Central memory CD8-positive, alpha-beta T cell (primary cell): ENCODE results near the gene RTN4.

Source experiments
- ATAC-seq: fragments of 150-1000 bp; cut with Tn5 transposase; replicated peaks from 2 replicates; pipeline ENCODE4 v1.10.0; 2022; ENCODE audit warnings: mild to moderate bottlenecking, moderate FRiP score, moderate number of reproducible peaks; ENCODE audit not compliant: poor library complexity, severe bottlenecking; ENCODE audit errors: extremely low read depth
- DNase-seq, 2 donors: peaks; one replicate each; pipeline ENCODE4 v3.0.0; 2021; ENCODE audit warnings: low spot score in 2 of 2
- H3K27ac Mint-ChIP-seq: one replicate; pipeline ENCODE4 v1.8.0; 2022; ENCODE audit warnings: low read depth, mild to moderate bottlenecking, moderate library complexity, mixed read lengths
- H3K27me3 Mint-ChIP-seq: one replicate; pipeline ENCODE4 v1.8.0; 2022; ENCODE audit warnings: mixed read lengths
- H3K36me3 Mint-ChIP-seq: one replicate; pipeline ENCODE4 v1.8.0; 2022; ENCODE audit warnings: mild to moderate bottlenecking, moderate library complexity, mixed read lengths; ENCODE audit not compliant: insufficient read depth
- H3K4me1 Mint-ChIP-seq: one replicate; pipeline ENCODE4 v1.8.0; 2022; ENCODE audit warnings: mixed read lengths
- H3K4me3 Mint-ChIP-seq: one replicate; pipeline ENCODE4 v1.8.0; 2022; ENCODE audit warnings: mild to moderate bottlenecking, moderate library complexity, mixed read lengths
- H3K9me3 Mint-ChIP-seq: one replicate; pipeline ENCODE4 v1.8.0; 2022; ENCODE audit warnings: mixed read lengths

The RTN4 gene

DNA sequence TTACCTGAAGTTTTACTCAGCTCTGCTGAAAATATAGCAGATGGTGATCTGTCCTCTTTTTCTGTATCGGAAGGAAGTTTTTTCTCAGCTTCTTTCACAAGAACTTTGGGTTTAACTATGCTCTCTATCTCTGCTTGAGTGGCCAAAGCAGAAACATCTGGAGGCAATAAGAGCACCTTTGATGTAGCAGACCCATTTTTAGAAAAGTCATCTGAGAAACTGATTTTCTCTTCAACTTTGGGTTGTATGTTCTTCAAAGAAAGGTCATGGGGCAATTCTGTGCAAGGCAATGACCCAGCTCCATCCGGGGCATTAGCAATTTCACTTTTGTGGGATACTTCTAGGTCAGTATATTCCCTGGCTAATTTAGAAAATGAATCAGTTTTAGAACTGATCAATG lies 25.2 kb downstream of the RTN4 start:
- Mint-ChIP-seq H3K27me3 (no peaks in the 10 kb centered on the region), H3K4me3 (no peak overlapping the region), H3K27ac (no peak overlapping the region), H3K9me3 (no peaks in the 10 kb centered on the region), H3K4me1 (peaks cover 8% of the 10 kb centered on the region), H3K36me3 (no peaks in the 10 kb centered on the region)
- ATAC-seq (no peak), DNase-seq (no peak)

DNA sequence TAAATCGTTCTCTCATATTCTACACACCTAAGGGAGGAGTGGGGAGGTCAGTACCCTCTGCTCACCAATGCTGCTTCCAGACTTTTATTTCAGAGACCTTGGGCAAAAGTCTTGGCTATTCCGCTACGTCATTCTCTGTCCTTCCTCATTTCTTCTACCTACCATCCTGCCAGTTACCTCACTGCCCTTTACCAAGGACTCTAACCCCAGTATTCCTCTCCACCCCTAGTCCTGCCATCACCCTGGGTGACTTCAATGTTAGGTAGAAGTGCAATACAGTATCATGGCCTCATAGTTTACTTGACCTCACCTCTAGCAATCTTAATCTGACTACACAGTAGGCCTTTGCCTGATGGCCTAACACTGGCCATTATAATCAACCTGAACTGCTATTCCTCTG lies 27.8 kb downstream of the RTN4 start:
- peaks cover 27% of the 10 kb centered on the region for H3K4me1 Mint-ChIP-seq
- H3K27ac Mint-ChIP-seq = no peak overlapping the region
- no peaks in the 10 kb centered on the region for H3K27me3 Mint-ChIP-seq
- peaks cover 2% of the 10 kb centered on the region for H3K36me3 Mint-ChIP-seq
- DNase-seq (no peak), ATAC-seq (no peak)
- no peaks in the 10 kb centered on the region for H3K9me3 Mint-ChIP-seq
- no peak overlapping the region for H3K4me3 Mint-ChIP-seq

DNA sequence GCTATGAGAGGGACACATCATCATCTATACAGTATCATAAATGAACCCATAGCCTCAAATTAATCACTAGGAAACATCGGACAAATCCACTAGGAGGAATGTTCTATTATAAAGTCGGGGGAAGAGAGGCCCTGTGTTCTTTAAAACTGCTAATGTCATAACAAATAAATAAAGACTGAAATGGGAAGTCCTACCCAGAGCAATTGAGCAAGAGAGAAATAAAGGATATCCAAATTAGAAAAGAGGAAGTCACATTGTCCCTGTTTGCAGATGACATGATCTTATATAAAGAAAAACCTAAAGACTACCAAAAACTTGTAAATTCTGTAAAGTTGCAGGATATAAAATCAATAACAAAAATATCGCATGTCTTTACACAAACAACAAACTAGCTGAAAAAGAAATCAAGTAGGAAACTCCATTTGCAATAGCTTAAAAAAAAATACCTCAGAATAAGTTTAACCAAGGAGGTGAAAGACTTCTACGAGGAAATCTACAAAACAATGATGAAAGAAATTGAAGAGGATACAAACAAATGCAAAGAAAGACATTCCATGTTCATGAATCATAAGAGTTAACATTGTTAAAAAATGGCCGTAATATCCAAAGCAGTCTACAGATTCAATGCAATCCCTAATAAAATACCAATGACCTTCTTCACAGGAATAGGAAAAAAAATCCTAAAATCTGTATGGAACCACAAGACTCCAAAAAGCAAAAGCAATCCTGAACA lies 30.6 kb downstream of the RTN4 start:
- Mint-ChIP-seq H3K36me3 (peaks cover 2% of the 10 kb centered on the region), H3K4me3 (no peak overlapping the region), H3K27me3 (no peaks in the 10 kb centered on the region), H3K4me1 (peaks cover 37% of the 10 kb centered on the region), H3K27ac (peak overlapping the region; percentile 11), H3K9me3 (no peaks in the 10 kb centered on the region)
- DNase-seq (no peak), ATAC-seq (no peak)

DNA sequence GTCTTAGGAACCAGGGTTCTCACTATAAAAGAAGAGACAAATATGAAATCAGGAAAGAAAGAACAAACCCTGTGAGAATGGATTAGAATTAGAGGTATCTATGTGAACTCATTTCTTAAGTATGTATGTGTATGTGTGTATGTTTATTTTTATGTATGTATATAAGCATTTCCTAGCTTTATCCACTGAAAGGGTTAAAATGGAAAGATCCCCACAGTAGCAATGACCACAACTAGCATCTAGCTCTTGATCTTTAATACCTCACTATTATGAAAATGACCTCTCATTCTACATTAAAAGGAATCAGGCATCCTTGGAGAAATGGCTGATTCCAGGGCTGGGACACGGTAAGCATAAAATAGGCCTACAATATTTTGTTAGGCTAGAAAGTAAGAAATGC lies 31.6 kb downstream of the RTN4 start:
- no peak for DNase-seq
- H3K4me3 Mint-ChIP-seq = no peak overlapping the region
- no peak for ATAC-seq

DNA sequence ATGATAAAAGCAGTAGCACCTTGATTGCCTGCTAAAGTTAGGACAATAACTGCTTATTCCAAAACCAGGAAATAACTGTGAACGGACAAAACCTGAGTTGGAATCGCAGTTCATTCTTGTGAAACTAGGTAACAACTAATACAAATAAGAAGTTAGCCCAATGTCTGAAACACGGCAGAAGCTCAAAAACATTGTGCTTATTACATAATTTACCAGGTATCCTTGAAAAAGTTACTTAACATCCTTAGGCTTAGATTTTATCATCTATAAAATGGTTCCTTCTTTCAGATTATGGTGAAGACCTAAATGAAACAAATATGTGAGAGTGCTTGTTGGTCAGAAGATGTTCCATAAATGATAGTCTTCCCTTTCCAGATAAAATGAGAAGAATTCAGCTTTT lies 32.4 kb downstream of the RTN4 start:
- Mint-ChIP-seq H3K27me3 (no peaks in the 10 kb centered on the region), H3K9me3 (no peaks in the 10 kb centered on the region), H3K27ac (peak overlapping the region; percentile 11), H3K4me1 (peaks cover 46% of the 10 kb centered on the region), H3K36me3 (peaks cover 3% of the 10 kb centered on the region), H3K4me3 (no peak overlapping the region)
- ATAC-seq (no peak), DNase-seq (no peak)

More for the DNA sequence above, 31.6 kb downstream of the RTN4 start:
- Mint-ChIP-seq H3K27me3 (no peaks in the 10 kb centered on the region), H3K36me3 (peaks cover 3% of the 10 kb centered on the region), H3K9me3 (no peaks in the 10 kb centered on the region), H3K4me1 (peaks cover 39% of the 10 kb centered on the region), H3K27ac (peak overlapping the region; percentile 11)

DNA sequence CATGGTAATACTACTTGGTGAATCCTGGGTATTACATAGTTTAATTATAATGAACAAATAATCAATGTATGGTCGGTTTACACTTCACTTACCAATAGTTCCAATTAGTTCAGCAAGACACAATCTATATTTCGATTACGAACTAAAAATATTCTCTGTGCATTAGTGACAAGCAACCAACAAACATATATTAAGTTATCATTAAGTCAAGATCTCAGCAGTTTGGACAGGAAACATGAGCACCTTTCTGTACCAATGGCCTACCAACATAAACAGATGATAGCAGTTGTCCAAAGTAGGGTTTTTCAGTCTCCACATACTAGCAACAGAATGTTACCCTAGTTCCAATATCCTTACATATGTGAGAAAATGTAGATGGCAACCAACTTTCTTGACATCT lies 32.8 kb downstream of the RTN4 start:
- Mint-ChIP-seq H3K4me1 (peaks cover 46% of the 10 kb centered on the region), H3K9me3 (no peaks in the 10 kb centered on the region), H3K27ac (peak overlapping the region; percentile 11), H3K4me3 (no peak overlapping the region), H3K27me3 (no peaks in the 10 kb centered on the region), H3K36me3 (peaks cover 3% of the 10 kb centered on the region)
- no peak for ATAC-seq
- DNase-seq = no peak

DNA sequence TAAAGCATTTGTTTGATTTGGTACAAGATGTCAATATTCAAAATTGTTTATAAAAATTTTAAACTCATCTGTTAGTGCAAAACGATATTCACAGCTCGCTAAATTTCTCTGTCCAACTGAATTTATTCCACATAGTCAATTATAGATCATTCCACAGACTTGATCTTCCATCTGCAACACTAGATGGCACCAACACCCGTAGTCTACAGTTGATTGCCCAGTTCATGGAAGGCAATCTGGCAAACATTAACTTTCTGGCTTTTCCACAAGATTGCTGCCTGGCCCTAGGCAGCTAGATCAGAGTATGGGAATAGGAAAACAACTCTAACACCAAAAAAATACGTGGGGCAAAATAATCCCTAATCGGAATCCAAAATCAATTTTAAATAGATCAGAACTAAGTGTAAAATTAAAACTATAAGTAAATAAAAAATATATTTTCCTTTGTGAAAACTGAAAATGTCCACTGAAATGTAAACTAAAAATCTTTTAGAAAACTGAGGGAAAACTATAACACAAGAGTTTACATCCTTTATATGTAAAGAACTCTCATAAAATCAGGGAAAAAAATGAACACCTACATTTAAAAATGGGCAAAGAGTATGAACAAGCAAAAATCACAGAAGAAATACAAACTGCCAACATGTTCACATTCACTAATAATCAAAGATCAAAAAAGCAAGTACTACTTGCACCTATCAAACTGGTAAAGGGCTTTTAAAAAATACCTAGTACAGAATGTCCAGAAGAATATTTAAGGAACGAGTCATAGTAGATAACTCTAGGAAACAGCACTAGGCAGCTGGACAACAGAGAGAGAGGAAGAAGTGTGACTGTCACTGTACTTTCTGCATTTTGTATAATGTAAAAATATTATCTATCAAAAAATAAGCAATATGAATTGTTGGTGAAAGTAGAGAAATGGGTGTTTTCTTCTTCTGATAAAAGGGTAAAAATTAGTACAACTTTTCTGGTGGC lies 35.0 kb downstream of the RTN4 start:
- H3K4me1 Mint-ChIP-seq = peaks cover 55% of the 10 kb centered on the region
- DNase-seq (no peak), ATAC-seq (no peak)
- peak overlapping the region; percentile 9 for H3K27ac Mint-ChIP-seq
- no peaks in the 10 kb centered on the region for H3K9me3 Mint-ChIP-seq
- H3K27me3 Mint-ChIP-seq = no peaks in the 10 kb centered on the region
- H3K4me3 Mint-ChIP-seq = no peak overlapping the region
- H3K36me3 Mint-ChIP-seq = peaks cover 3% of the 10 kb centered on the region

DNA sequence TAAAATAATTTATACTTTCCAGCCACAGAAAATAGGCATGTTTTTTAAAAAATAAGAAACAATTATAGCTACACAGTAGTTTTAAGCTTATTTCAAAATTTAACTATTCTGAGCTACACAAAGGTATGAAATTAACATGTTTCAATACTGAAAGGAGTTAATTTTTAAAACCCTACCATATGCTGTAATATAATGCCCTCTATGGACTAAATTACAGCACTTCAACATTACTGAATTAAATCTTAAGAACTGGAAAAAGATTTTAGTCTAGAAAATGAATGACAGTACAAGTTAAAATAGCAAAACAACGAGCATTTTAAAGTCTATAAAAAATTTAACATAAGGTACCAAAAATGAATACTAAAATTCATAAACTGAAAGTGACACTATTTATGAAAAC lies 36.3 kb downstream of the RTN4 start:
- no peaks in the 10 kb centered on the region for H3K27me3 Mint-ChIP-seq
- no peaks in the 10 kb centered on the region for H3K9me3 Mint-ChIP-seq
- H3K4me3 Mint-ChIP-seq = no peak overlapping the region
- peaks cover 8% of the 10 kb centered on the region for H3K36me3 Mint-ChIP-seq
- ATAC-seq = no peak
- no peak for DNase-seq
- peaks cover 47% of the 10 kb centered on the region for H3K4me1 Mint-ChIP-seq
- peak overlapping the region; percentile 44 for H3K27ac Mint-ChIP-seq

DNA sequence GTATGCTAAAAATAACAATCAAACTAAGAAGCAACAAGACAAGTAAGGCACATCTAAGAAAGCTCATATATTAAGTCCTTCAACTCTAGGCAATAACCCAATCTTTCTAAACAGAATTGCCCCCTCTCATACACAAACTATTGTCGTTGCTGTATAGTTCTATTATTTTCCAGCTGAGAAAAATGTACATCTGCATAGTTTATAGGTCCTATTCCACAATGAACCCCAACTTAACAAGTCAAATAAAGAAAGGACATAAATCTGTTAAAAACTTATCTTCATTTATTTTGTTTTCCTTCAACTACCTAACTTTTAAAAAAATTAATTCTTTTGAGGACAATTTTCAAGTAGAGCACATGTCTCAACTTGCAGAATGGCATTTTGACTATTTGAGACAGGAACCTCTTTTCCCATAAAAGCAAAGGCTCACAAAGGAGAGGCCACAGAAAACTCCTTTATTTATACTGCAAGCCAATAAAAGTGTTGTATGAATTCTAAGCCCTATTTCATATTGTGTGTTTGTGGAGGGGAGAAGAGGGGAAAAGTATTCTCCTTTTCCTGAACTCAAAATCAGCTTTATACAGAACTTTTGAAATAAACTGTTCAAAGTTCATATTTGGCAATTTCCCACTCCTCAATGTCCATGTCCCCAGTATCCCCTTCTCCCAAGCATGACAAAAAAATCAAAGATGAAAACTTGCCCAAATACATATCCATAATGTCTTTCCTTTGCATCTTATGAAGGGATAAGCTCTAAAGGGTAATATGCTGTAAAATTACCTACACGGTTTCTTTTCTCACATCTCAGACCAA lies 37.4 kb downstream of the RTN4 start:
- Mint-ChIP-seq H3K9me3 (no peaks in the 10 kb centered on the region), H3K27me3 (no peaks in the 10 kb centered on the region), H3K4me3 (no peak overlapping the region), H3K36me3 (peaks cover 8% of the 10 kb centered on the region), H3K4me1 (peaks cover 42% of the 10 kb centered on the region), H3K27ac (peak overlapping the region; percentile 44)
- ATAC-seq = no peak
- no peak for DNase-seq

DNA sequence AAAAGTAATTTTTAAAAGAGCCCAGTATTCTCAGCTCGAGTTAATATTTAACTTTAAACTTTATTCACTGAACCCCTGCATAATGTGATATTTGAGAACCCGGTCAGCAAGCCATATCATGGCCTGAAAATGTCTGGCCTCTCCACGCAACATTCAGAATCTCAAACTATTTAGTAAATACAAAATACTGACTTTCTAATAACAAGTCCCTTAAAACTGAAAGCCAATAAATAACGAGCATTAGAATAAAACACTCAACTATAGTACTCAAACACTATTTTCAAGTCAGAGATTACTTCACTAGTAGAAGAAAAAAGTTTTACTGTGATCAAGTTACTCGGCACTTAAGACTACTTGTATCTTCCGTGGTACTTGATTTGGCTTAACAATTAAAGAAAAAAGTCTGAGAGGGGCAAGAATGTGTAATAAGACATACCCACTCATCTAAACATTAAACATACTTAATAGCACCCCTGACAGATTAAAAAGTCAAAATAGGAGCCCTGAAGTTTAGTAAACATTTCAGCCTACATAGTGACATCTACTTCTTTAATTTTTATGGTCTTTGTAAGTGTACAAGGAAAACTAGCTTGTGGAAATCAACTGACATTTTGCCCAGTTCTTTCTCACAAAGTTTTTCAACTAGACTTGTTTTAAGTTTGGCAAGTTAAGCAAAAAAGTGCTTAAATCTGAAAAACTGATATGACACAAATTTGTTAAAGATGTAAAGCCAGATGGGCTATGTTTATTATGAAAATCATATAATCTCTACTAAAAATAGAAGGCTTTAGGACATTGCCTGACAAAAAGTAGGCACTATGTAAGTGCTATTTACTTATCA lies 38.2 kb downstream of the RTN4 start:
- Mint-ChIP-seq H3K4me1 (peaks cover 45% of the 10 kb centered on the region), H3K9me3 (no peaks in the 10 kb centered on the region), H3K27ac (peak overlapping the region; percentile 59), H3K4me3 (no peak overlapping the region), H3K36me3 (peaks cover 8% of the 10 kb centered on the region), H3K27me3 (no peaks in the 10 kb centered on the region)
- DNase-seq (no peak), ATAC-seq (no peak)

DNA sequence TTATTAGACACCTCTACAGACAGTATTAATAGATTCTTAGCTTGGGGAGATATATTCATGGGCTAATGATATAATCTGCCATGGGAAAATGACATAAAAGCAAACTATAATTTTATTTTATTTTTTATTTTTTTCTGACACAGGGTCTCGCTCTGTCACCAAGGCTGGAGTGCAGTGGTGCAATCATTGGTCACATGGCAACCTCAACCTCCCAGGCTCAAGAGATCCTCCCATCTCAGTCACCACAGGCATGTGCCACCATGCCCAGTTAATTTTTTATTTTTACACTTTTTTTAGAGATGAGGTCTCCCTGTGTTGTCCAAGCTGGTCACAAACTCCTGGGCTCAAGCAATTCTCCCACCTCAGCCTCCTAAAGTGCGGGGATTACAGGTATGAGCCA lies 39.3 kb downstream of the RTN4 start:
- peaks cover 57% of the 10 kb centered on the region for H3K4me1 Mint-ChIP-seq
- H3K36me3 Mint-ChIP-seq = peaks cover 8% of the 10 kb centered on the region
- H3K27ac Mint-ChIP-seq = peak overlapping the region; percentile 59
- H3K27me3 Mint-ChIP-seq = no peaks in the 10 kb centered on the region
- H3K4me3 Mint-ChIP-seq = no peak overlapping the region
- DNase-seq (no peak), ATAC-seq (no peak)
- H3K9me3 Mint-ChIP-seq = no peaks in the 10 kb centered on the region
